GM21619 (cell line): ENCODE measurements around the gene PODNL1.

Experiments used
- ATAC-seq: cut with Tn5 transposase; IDR thresholded peaks from one replicate; pipeline ENCODE4 v1.9.1; 2021; ENCODE audit not compliant: unreplicated experiment

Gene PODNL1

DNA sequence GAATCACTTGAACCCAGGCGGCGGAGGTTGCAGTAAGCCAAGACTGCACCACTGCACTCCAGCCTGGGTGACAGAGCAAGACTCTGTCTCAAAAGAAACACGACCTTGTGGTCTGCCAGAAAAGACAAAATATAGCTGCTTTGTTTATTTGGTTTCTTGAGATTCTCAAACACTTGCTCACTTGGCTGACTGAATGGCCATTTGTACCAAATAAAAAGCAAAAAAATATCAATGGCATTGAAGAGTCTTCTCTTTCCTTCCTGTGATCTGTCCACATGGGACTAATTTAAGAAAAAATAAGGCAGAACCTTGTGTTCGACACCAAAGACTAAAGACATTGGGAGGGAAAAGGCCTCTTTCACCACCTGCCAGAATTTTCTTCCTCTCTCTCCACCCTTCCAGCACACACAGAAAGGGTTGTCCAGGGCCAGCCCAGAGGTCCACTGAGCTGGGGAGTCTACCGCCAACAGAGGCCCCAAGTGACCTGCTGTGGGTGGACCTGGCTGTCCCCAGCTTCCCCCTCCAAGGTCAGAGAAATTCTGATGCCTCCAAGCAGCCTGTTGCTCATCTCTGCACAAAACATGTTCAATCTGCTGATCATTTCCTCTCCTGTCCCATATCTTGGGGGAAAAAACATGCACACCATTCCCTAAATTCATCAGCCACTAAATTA, 38.2 kb downstream of the PODNL1 start:
- no peak for ATAC-seq

DNA sequence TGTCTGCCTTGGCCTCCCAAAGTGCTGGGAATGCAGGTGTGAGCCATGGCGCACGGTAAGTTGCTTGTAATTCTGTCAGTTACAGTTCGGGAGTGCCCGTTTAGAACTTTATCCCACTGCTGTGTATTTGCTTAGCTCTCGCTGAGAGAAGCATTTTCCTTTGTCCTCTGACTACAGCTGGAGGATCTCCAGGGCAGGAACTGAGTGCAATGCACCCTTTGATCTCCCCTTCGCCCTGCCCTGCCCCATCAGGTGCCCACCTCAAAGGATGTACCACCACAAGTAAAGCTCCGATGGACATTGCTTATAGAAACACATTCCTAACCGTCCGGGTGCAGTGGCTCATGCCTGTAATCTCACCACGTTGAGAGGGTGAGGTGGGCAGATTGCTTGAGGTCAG, 38.8 kb downstream of the PODNL1 start:
- ATAC-seq: no peak

GRCh38 chr19:13896227-13896626, 42.0 kb downstream of the PODNL1 start:
- no peak for ATAC-seq

GRCh38 chr19:13894552-13894951, 43.7 kb downstream of the PODNL1 start:
- no peak for ATAC-seq

DNA sequence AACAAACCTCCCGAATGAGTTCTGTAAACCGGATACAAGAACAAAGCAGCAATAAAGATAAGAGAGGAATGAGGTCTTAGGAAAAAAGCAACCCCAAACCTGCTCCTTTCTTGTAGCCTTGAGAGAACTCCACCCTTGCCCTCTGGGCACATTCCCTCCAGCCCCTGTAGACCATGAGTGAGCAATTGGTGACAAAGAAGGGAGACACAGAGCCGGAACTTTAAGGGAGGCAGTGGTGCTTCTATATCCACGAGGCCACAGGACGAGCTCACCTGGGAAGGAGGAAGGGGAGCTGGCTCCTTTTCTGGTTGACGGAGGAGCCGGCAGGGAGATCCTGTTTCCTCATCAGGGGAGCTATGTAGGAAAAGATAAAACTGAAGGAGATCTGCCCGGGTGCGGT, 45.3 kb downstream of the PODNL1 start:
- no peak for ATAC-seq

- no peak for ATAC-seq
Measured at GRCh38 chr19:13890136-13890535, 48.1 kb downstream of the PODNL1 start.

DNA sequence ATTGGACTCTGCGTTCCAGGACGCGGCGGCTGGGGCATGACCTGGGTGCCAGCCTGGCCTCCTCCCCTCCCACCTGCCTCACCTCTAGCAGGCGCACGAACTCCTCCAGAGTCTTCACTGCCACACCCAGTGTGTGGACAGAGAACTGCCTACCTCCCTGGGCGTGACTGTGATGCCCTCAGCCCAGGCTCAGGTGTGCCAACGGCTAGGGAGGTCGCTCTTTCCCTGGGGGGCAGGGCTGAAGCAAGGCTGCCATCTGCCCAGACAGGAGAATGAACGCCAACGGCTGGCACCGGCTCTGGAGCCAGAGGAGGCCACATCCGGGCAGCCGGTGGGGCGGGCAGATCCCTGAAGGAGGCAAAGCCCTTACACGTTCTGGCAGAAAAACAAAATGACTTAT, 49.9 kb downstream of the PODNL1 start:
- ATAC-seq: no peak

- no peak for ATAC-seq
Measured at GRCh38 chr19:13887517-13887916, 50.7 kb downstream of the PODNL1 start.

- ATAC-seq: no peak
Measured at GRCh38 chr19:13887018-13887436, 51.2 kb downstream of the PODNL1 start.

- no peak for ATAC-seq
Measured at GRCh38 chr19:13885826-13886365, 52.3 kb downstream of the PODNL1 start.

- no peak for ATAC-seq
Measured at GRCh38 chr19:13884726-13885591, 53.3 kb downstream of the PODNL1 start.

- ATAC-seq: no peak
Measured at GRCh38 chr19:13883516-13884064, 54.6 kb downstream of the PODNL1 start.

- ATAC-seq: no peak
Measured at GRCh38 chr19:13882836-13883235, 55.4 kb downstream of the PODNL1 start.

GRCh38 chr19:13882419-13882795, 55.8 kb downstream of the PODNL1 start:
- no peak for ATAC-seq

- ATAC-seq: no peak
Measured at GRCh38 chr19:13881692-13882418, 56.4 kb downstream of the PODNL1 start.

DNA sequence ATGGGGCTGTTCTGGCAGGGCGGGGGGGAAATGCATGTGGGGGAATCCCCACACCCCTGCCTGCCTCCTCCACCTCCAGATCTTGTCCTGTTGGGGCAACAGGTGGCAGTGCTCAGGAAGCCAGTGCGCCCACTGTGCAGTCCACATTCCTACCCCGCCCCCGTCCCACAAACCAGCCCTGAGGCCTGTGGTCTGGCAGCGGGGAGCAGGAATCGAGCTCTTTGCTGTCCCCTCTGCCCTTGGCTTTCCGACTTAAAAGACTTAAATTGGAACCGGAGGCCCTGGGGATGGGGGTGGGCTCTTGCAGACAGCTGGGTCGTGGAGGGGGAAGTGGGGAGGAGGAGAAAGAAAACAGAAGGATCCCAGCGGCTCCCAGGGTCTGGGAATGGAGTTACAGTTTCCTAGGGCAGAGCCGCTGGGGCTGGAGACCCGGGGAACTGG, 56.9 kb downstream of the PODNL1 start:
- ATAC-seq: no peak
